GM12801 (cell line): ENCODE data around the gene MCF2L2.

Experiments used
- TF ChIP-seq, protein P1 (sequence below): IDR thresholded peaks from one replicate; pipeline ENCODE4 v1.5.1; 2011; ENCODE audit warnings: control low read depth; ENCODE audit not compliant: insufficient read length; ENCODE audit errors: extremely low read depth

The MCF2L2 gene

DNA sequence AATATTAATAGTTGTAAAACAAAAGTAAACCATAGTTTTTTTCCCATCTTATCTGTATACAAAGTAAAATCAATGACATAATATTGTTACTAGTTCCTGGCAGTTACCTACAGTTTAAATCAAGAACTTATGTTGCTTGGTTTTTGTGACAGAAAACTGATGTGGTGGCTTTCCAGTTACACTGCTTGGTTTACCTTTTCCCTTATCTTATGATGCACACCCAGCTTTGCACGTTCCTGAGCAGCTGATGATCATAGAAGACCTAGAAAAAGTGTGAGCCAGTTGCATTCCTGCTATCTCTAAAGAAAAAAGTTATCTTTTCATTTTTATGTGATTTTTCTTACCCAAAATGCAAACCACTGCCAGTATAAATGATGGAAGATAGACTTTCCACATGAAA, 229.5 kb downstream of the MCF2L2 start:
- TF ChIP-seq, protein P1, sequence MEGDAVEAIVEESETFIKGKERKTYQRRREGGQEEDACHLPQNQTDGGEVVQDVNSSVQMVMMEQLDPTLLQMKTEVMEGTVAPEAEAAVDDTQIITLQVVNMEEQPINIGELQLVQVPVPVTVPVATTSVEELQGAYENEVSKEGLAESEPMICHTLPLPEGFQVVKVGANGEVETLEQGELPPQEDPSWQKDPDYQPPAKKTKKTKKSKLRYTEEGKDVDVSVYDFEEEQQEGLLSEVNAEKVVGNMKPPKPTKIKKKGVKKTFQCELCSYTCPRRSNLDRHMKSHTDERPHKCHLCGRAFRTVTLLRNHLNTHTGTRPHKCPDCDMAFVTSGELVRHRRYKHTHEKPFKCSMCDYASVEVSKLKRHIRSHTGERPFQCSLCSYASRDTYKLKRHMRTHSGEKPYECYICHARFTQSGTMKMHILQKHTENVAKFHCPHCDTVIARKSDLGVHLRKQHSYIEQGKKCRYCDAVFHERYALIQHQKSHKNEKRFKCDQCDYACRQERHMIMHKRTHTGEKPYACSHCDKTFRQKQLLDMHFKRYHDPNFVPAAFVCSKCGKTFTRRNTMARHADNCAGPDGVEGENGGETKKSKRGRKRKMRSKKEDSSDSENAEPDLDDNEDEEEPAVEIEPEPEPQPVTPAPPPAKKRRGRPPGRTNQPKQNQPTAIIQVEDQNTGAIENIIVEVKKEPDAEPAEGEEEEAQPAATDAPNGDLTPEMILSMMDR = no peak

DNA sequence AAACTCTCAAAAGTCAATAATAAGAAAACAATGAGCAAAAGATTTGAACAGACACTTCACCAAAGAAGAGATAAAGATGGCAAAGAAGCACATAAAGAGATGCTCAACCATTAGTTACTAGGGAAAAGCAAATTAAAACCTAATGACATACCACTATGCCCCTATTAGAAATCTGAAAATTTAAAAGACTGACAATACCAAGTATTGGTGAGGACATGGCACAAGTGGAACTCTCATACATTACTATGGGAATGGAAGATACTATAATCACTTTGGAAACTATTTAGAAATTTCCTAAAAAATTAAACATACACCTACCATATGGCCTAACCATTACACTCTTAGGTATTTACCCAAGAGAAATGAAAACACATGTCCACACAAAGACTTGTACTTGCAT, 230.7 kb downstream of the MCF2L2 start:
- TF ChIP-seq, protein P1 = no peak

DNA sequence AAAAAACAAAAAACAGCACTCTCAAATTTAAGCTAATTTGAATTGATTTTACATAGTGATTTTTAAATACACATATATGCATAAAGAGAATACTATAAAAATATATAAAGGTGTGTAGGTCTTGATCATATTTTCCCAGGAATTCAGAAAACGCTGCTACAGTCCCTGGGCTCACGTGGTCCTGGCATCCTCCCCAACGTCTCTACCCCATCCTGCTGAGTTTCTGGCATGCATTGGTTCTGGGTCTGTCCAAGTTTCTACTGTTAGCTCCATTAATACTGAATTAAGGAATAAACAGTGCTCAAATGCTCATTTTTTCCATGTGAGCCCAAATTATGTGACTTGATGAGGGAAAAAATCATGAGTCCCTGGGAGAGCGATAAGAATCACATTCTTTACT, 233.2 kb downstream of the MCF2L2 start:
- TF ChIP-seq, protein P1 = no peak

DNA sequence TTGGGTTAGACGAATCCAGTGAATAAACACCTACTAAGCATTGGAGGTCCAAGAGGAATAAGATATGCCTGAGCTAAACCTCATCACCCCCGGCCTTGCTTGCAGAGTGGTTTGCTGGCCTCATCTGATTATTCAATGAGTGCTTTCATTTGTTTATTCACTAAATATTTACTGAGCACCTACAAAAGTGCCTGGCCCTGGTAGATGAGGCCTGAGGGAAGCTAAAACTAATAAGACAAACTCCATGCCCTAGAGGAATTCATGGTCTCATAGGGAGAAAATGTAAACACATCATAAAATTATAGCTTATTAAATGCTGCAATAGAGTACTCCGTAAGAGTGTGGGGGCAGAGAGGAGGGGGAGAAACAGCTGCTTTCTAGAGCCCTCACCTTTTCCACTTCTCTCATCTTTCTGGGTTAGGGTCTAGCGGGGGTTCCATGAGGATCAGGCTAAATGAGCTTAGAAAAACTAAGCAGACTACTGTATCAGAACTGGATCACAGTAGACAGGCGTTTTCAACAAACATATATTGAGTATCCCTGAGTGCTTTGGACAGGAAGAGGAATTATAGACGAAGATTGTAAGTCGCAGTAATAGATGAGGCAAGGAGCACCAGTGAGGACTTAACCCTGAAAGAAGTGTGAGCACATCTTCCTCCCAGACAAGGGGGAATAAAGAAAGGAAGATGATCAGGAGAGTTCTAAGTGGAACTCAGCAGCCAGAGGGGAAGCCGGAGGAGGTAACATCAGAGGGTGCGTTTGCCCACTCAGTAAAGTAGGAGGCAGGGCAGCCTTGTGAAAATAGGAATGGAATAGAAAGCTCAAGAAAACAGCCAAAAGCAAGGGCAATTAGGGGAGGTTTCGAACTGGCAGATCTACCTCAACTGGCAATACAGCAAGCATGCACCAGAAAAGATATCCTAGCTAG, 234.4 kb downstream of the MCF2L2 start:
- TF ChIP-seq, protein P1 = no peak

DNA sequence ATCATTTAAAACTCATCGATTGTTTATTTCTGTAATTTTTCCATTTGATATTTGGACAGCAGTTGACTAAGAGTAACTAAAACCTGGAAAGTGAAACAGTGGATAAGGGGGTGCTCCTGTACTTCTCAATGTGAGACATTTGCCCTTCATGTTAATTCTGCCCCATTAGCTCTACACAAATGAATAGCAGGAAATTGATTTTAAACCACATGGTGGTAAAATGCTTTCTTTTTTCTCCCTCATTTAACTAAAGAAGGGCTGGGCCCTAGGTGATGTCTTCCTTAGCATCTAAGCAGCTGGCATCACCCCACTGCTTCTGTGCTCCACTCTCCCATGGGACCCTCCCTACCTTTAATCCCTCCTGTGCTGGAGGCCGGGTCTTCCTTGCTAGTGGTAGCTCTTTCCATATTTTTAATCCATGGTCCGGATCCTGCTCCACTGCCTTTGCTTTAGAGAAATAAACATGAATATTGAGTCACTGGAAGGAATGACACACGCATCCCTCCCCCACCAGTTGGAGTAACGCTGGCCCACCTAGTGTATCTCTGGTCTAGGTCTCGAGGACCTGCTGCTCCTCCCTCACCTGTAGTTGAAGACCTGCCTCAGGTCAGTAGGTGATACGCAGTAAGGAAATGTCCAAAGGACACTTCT, 235.6 kb downstream of the MCF2L2 start:
- TF ChIP-seq, protein P1 = no peak

DNA sequence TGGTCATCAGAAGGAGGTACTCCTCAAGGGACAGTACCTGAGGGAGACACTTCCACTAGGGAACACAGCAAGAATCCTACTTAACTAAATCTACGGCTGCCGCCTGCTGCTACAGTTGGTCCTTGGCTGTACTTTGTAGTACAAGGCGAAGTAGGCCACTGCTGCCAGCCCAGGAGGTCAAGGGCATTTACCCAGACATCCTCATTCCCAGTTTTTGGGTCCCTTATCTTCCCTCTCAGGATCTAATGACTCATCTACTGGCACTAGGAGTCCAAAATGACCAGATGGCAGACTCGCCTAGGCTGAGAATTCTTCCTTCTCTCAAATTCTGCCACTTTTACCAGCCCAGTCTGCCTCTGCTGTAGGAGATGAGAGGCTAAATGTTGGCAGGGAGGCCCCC, 238.8 kb downstream of the MCF2L2 start:
- TF ChIP-seq, protein P1 = no peak

DNA sequence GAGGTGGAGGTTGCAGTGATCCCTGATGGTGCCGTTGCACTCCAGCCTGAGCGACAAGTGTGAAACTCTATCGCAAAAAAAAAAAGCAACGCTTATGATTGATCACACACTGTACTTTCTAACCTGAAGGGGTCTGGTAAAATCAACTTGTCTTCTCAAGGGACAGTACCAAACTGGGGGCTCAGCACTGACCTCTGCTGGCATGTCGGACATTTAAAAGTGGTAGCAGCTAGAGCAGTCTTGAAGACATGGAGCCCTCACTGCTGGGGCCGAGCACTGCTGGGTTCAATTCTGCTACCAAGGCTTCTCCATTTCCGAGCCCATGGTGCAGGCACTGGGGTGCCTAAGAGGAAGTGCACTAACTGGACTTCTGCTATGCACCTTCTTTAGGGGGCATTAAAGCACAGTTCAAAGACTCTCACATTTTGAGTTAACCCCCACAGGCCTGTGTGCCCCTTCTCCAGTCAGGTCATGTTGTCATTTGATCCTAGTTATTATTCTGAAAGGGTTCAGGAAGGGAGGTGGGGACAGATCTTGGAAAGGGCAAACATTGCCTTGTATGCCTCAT, 239.4 kb downstream of the MCF2L2 start:
- TF ChIP-seq, protein P1 = no peak
